Measurements from ENCODE around the gene GTPBP2.

The GTPBP2 gene

GRCh38 chr6:43572015-43572414, 57.0 kb downstream of the GTPBP2 start:
- no peak for DNase-seq

DNA sequence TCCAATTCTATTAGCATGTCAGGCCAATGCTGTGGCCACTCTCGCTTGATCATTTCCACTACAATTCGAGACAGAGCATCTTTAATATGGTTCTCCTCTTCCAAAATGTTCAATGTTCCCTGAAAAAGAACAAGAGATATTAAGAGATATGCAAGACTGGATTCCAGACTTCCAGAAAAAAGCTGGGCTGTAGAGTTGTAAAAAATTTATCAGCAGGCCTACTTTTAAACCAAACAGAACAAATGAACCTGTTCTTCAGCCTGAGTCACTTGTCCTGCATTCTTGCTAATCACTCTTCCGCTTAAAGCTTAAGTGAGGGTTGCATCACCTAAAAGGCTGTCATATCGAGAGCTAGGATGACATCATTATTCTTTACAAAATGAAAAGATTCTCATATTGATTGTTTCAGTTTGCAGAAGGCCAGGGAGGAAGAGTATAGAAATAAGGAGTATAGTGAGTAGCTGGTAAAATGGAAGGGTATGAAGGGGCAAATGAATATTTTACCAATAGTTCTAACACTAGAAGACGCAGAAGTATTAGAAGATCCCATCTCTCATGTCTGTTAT, 58.1 kb downstream of the GTPBP2 start:
- DNase-seq = no peak

Measured in NCI-H2029 treated with DMSO at 0.1 percent for 48 hours (cell line).